Stomach (tissue), 4 donors: ENCODE results near the gene HECW1.

ENCODE experiments used
- CTCF ChIP-seq, 7 experiments: fragments of 450-650 bp in 4 of 7; fragments of 200-600 bp in 3 of 7; sonication (generic) in 3 of 7; IDR thresholded peaks; one replicate each; pipeline ENCODE4 v1.5.1; 2016 to 2019; ENCODE audit warnings: antibody characterized with exemption in 7 of 7, control low read depth in 2 of 7, mild to moderate bottlenecking in 1 of 7
- EP300 ChIP-seq: sonication (generic); formaldehyde crosslinking; IDR thresholded peaks from one replicate; pipeline ENCODE4 v1.6.1; 2017; ENCODE audit warnings: antibody characterized with exemption
- POLR2A ChIP-seq, 4 donors: fragments of 450-650 bp; IDR thresholded peaks; one replicate each; pipeline ENCODE4 v1.6.1; 2016; ENCODE audit warnings: antibody characterized with exemption in 4 of 4, control low read depth in 2 of 4, mild to moderate bottlenecking in 1 of 4, moderate library complexity in 1 of 4
- POLR2AphosphoS5 ChIP-seq, 3 donors: sonication (generic); formaldehyde crosslinking; IDR thresholded peaks; one replicate each; pipeline ENCODE4 v1.6.1; 2016; ENCODE audit warnings: antibody characterized with exemption in 3 of 3

GRCh38 chr7:43517464-43517863 lies 405.0 kb downstream of the HECW1 start:
- TF ChIP-seq POLR2AphosphoS5 (IDR thresholded peaks at IDR 0.05), result no peak
- TF ChIP-seq CTCF (IDR thresholded peaks at IDR 0.05), result no peak
- no peak for TF ChIP-seq POLR2A (IDR thresholded peaks at IDR 0.05)
- TF ChIP-seq EP300, result no peak
